Smooth muscle cell (in vitro differentiated cells): ENCODE data around the gene HOMER2. TPM values are rescaled to one million over a fixed set of nuclear protein-coding genes. Genes with fewer than 3 reads are reported as not detected.

ENCODE experiments used
- DNase-seq: peaks from one replicate; lab custom pipeline; 2025; ENCODE audit not compliant: unreplicated experiment; lab: John Stamatoyannopoulos, UW
- H2AFZ ChIP-seq: fragments of 200-600 bp; sonication (generic); 2 replicates; pipeline ENCODE4 v1.6.0; 2016; ENCODE audit warnings: antibody characterized with exemption, low read depth, mild to moderate bottlenecking
- H3F3A ChIP-seq: fragments of 200-600 bp; sonication (generic); 2 replicates; pipeline ENCODE4 v1.6.0; 2017; ENCODE audit warnings: antibody characterized with exemption, low read depth
- H3K27ac ChIP-seq: fragments of 200-600 bp; sonication (generic); 2 replicates; pipeline ENCODE4 v1.5.1; 2016; ENCODE audit warnings: low read depth, mild to moderate bottlenecking
- H3K27me3 ChIP-seq: fragments of 200-600 bp; sonication (generic); 2 replicates; pipeline ENCODE4 v1.6.1; 2016; ENCODE audit warnings: low read depth, mild to moderate bottlenecking
- H3K36me3 ChIP-seq: fragments of 200-600 bp; sonication (generic); 2 replicates; pipeline ENCODE4 v1.5.1; 2016; ENCODE audit warnings: low read depth
- H3K4me1 ChIP-seq: fragments of 200-600 bp; sonication (generic); 2 replicates; pipeline ENCODE4 v1.5.1; 2016; ENCODE audit warnings: low read depth
- H3K4me2 ChIP-seq: fragments of 200-600 bp; sonication (generic); 2 replicates; pipeline ENCODE4 v1.6.0; 2016; ENCODE audit warnings: mild to moderate bottlenecking
- H3K4me3 ChIP-seq: fragments of 200-600 bp; sonication (generic); 2 replicates; pipeline ENCODE4 v1.5.1; 2016; ENCODE audit warnings: mild to moderate bottlenecking
- H3K79me2 ChIP-seq: fragments of 200-600 bp; sonication (generic); 2 replicates; pipeline ENCODE4 v1.6.0; 2016; ENCODE audit warnings: low read depth, mild to moderate bottlenecking
- H3K9ac ChIP-seq: fragments of 200-600 bp; sonication (generic); 2 replicates; pipeline ENCODE4 v1.6.0; 2016; ENCODE audit warnings: low read depth
- H3K9me3 ChIP-seq: fragments of 200-600 bp; sonication (generic); replicated peaks from 2 replicates; pipeline ENCODE4 v1.5.1; 2016; ENCODE audit warnings: low read depth
- H4K20me1 ChIP-seq: fragments of 200-600 bp; sonication (generic); 2 replicates; pipeline ENCODE4 v1.6.0; 2016; ENCODE audit warnings: low read depth
- WGBS: methylation state at CpG from one replicate; pipeline ENCODE4 v1.1.7; 2016; ENCODE audit warnings: low lambda C conversion rate; 5-methylcytosine and 5-hydroxymethylcytosine counted together
- polyA plus RNA-seq: library from polyadenylated mRNA; unstranded; fragments of >200 nt; fragmentation: Nextera tagmentation; extraction: Ambion mirVana; gene quantifications from 2 replicates; pipeline ENCODE4 v1.2.1, GENCODE V29; 2016
- total RNA-seq: library from RNA; depleted of rRNA; stranded (reverse); fragments of >200 nt; gene quantifications from 2 replicates; pipeline ENCODE4 v1.2.3, GENCODE V29; 2014
- TF ChIP-seq, protein P1 (sequence below): fragments of 200-600 bp; sonication (generic); IDR thresholded peaks from 2 replicates; pipeline ENCODE4 v1.5.1; 2017; ENCODE audit warnings: borderline replicate concordance, mild to moderate bottlenecking, antibody characterized with exemption; ENCODE audit not compliant: insufficient read depth, poor library complexity, severe bottlenecking

The HOMER2 gene
- total and polyA plus RNA-seq, 2 experiments from 2014 or later: 3.1 to 18.8 TPM

DNA sequence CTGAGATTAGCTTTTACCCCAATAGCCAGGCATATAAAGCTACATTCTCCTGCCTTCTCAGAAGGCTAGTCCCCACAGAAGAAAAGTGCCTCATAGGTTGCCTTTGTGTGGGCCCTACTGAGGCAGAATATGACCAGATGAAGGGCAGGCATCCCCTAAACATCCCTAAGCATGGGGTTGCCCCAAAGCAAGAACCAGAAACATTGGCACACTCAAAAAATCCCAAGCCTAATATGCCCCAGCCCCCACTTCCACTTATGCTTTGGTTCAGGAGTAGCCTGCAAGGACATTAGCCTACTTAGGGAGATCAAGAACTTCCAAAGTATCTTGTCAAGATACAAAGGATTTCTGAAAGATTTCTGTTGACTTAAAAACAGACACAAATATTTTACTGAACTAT is 113.4 kb downstream of the HOMER2 start:
- no peak overlapping the region for H3K27ac ChIP-seq
- no peak overlapping the region for H2AFZ ChIP-seq
- no peak for DNase-seq
- no peak overlapping the region for H3K9ac ChIP-seq
- no peaks in the 10 kb centered on the region for H3K79me2 ChIP-seq
- no peaks in the 10 kb centered on the region for H3K4me1 ChIP-seq
- TF ChIP-seq, protein P1, sequence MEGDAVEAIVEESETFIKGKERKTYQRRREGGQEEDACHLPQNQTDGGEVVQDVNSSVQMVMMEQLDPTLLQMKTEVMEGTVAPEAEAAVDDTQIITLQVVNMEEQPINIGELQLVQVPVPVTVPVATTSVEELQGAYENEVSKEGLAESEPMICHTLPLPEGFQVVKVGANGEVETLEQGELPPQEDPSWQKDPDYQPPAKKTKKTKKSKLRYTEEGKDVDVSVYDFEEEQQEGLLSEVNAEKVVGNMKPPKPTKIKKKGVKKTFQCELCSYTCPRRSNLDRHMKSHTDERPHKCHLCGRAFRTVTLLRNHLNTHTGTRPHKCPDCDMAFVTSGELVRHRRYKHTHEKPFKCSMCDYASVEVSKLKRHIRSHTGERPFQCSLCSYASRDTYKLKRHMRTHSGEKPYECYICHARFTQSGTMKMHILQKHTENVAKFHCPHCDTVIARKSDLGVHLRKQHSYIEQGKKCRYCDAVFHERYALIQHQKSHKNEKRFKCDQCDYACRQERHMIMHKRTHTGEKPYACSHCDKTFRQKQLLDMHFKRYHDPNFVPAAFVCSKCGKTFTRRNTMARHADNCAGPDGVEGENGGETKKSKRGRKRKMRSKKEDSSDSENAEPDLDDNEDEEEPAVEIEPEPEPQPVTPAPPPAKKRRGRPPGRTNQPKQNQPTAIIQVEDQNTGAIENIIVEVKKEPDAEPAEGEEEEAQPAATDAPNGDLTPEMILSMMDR: no peak
- H3K27me3 ChIP-seq: no peaks in the 10 kb centered on the region
- H3K4me2 ChIP-seq: no peak overlapping the region
- no peaks in the 10 kb centered on the region for H4K20me1 ChIP-seq
- peaks cover 7% of the 10 kb centered on the region for H3K36me3 ChIP-seq
- no peaks in the 10 kb centered on the region for H3F3A ChIP-seq
- H3K9me3 ChIP-seq: no peaks in the 10 kb centered on the region
- H3K4me3 ChIP-seq: no peak overlapping the region

DNA sequence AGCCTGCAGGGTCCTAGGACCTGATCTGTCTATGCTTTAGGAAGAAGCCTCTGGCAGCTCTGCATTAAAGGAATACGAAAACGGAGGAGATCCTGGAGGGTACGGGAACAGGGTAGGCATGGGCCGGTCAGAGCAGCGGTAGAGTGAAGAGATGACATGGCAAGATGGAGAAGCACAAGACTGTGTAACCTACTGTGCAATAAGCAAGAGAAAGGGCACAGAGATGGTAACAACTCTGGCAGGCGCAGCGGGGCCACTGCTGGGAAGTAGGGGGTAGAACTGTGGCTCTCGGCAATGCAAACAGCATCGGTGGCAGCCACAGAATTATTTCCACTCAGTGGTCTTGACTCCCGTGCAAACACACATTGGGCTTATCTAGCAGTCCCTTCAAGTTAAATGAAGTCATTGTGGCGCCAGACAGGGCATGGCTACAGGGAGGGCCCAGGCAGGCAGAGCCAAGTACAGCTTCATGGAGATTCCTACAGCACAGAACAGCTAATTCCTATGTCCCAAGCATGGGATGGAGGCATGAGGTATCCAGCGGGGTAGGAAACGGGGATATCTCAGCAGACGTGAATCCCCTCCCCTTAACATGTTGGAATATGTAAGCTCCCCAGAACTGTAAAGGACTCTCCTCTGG is 114.3 kb downstream of the HOMER2 start:
- no peaks in the 10 kb centered on the region for H3F3A ChIP-seq
- no peak overlapping the region for H3K4me3 ChIP-seq
- H3K27ac ChIP-seq: no peak overlapping the region
- H3K36me3 ChIP-seq: peaks cover 10% of the 10 kb centered on the region
- no peaks in the 10 kb centered on the region for H3K4me1 ChIP-seq
- H3K4me2 ChIP-seq: no peak overlapping the region
- H3K79me2 ChIP-seq: no peaks in the 10 kb centered on the region
- DNase-seq: no peak
- TF ChIP-seq, protein P1: no peak
- H2AFZ ChIP-seq: no peak overlapping the region
- no peaks in the 10 kb centered on the region for H3K27me3 ChIP-seq
- H3K9ac ChIP-seq: no peak overlapping the region
- H3K9me3 ChIP-seq: no peaks in the 10 kb centered on the region
- H4K20me1 ChIP-seq: no peaks in the 10 kb centered on the region
- WGBS: 96% methylated on average over 13 of the region's 14 CpGs

- Histone ChIP-seq H3K4me2 (no peak overlapping the region), H3K9me3 (no peaks in the 10 kb centered on the region), H3K9ac (no peak overlapping the region), H3K27me3 (no peaks in the 10 kb centered on the region), H3K4me1 (no peaks in the 10 kb centered on the region), H4K20me1 (no peaks in the 10 kb centered on the region), H3K79me2 (no peaks in the 10 kb centered on the region), H2AFZ (no peak overlapping the region), H3F3A (no peaks in the 10 kb centered on the region), H3K36me3 (peaks cover 15% of the 10 kb centered on the region), H3K4me3 (no peak overlapping the region), H3K27ac (no peak overlapping the region)
- 98% methylated on average over 7 of the region's 7 CpGs for WGBS
- DNase-seq: no peak
- TF ChIP-seq, protein P1: no peak
Observed at GRCh38 chr15:82835391-82835917, 117.1 kb downstream of the HOMER2 start.

DNA sequence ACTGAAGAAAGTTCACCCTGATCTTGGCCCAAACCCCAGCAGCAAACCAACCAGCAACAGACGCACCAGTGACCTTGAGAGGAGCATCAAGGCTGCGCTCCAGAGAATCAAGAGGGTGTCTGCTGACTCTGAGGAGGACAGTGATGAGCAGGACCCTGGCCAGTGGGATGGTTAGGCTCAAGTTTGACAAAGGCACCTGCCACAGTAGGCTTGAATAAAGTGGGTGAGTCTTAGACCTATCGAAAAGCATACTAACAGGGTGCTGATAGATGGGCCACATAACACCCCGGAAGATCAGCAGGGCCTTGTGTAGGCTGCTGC is 119.2 kb downstream of the HOMER2 start:
- Histone ChIP-seq H4K20me1 (no peaks in the 10 kb centered on the region), H3K4me2 (peak overlapping the region; percentile 57), H3K27me3 (no peaks in the 10 kb centered on the region), H3K4me1 (no peaks in the 10 kb centered on the region), H3K27ac (peak overlapping the region; percentile 91), H2AFZ (no peak overlapping the region), H3K9me3 (no peaks in the 10 kb centered on the region), H3K36me3 (peaks cover 25% of the 10 kb centered on the region), H3F3A (no peaks in the 10 kb centered on the region), H3K4me3 (no peak overlapping the region), H3K79me2 (no peaks in the 10 kb centered on the region), H3K9ac (peak overlapping the region; percentile 63)
- TF ChIP-seq, protein P1: no peak
- no peak for DNase-seq
- 96% methylated on average over 4 of the region's 4 CpGs for WGBS
